Astrocyte of the spinal cord (primary cell): ENCODE results near the gene SUPT7L.

Source experiments
- DNase-seq: peaks from one replicate; pipeline ENCODE4 v3.0.0; 2011; ENCODE audit warnings: low read depth, low spot score
- H3K4me3 ChIP-seq: 2 replicates; pipeline ENCODE4 v1.5.1; 2011; ENCODE audit warnings: low read depth, mild to moderate bottlenecking, low read length, moderate library complexity
- in situ Hi-C: cut with HindIII; loops from 2 replicates; pipeline ENCODE4 v1.10.0; 2017; ENCODE audit warnings: low sequenced_read_pairs
- TF ChIP-seq, protein P1 (sequence below): IDR thresholded peaks from 2 replicates; pipeline ENCODE4 v1.5.1; 2012; ENCODE audit warnings: low read depth, mild to moderate bottlenecking, low read length, inconsistent platforms

Gene SUPT7L

DNA sequence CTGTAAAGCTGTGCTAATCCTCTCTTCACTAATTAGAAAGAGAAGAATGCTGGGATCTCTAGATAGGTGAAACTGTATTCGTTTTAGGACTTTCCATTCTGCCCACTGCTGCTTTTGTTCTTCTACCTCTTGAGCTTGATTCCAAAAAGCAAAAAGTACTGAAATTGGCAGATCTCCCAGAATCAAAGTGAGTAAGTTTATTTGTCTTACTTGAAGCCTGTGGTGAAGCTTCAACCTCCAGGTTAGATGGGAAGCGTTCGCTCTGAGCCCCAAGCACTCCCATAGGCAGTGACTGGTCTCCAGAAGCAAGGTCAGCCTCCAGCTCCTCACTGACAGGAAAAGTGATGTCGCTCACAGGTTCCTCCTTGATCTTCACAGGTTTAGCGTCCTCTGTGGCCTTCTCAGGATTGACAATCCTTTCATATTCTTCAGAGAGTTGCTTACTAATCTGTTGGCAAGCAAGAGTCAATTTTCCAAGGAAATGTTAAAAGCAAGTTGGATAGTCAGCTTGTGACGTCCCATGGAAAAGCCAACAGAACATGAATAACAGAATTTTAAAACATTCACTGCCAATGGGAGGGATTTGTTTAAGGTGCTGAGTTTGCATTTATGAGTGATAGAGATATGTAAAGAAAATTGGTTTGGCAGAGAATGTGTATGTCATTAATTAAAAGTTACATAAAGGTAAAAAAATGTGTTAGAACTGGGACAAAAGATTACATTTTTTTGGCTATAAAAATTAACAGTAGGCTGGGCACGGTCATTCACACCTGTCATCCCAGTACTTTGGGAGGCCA is 8.1 kb downstream of the SUPT7L start:
- TF ChIP-seq, protein P1, sequence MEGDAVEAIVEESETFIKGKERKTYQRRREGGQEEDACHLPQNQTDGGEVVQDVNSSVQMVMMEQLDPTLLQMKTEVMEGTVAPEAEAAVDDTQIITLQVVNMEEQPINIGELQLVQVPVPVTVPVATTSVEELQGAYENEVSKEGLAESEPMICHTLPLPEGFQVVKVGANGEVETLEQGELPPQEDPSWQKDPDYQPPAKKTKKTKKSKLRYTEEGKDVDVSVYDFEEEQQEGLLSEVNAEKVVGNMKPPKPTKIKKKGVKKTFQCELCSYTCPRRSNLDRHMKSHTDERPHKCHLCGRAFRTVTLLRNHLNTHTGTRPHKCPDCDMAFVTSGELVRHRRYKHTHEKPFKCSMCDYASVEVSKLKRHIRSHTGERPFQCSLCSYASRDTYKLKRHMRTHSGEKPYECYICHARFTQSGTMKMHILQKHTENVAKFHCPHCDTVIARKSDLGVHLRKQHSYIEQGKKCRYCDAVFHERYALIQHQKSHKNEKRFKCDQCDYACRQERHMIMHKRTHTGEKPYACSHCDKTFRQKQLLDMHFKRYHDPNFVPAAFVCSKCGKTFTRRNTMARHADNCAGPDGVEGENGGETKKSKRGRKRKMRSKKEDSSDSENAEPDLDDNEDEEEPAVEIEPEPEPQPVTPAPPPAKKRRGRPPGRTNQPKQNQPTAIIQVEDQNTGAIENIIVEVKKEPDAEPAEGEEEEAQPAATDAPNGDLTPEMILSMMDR, result no peak
- DNase-seq, result peak; percentile 93
- in situ Hi-C loops, result no loop called here
- no peak overlapping the region for H3K4me3 ChIP-seq

DNA sequence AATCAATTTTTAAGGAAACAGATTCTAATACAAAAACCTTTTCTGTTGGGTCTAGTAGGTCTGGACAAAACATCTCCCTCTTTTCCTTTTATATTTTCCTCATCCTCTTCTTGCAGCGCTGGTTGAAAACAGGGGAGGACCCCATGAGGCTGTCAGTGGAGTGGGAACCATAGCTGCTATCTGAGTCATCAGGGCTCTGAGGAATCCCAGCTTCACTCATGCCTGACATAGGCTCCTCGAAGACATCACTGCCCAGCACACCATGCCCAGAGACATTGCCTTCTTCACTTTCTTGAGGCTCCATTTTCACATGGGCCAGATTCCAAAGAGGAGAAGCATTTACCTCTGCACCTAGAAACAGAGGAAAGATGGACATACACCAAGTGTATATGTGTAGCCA is 10.0 kb downstream of the SUPT7L start:
- H3K4me3 ChIP-seq, result no peak overlapping the region
- DNase-seq, result peak; percentile 25
- in situ Hi-C loops, result no loop called here
- TF ChIP-seq, protein P1, result no peak

DNA sequence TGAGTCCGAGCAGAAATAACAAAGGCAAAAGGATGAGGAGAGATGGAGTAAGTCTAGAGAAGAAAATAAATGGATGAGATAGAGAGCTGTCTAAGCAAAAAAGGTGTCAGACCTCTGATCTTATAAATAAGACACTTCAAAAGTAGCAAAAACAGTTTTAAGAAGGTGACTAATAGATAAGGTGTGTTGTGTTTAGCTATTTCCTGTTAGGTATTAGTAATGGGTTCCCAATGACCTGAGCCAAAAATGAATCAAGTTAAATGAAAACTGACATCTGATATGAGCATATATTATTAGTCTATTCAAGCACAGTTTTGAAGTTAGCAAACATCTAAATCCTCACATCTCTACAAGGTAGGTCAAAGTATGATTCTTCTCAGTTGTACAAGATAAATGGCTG is 10.6 kb downstream of the SUPT7L start:
- H3K4me3 ChIP-seq, result no peak overlapping the region
- in situ Hi-C loops, result no loop called here
- DNase-seq, result no peak
- TF ChIP-seq, protein P1, result no peak

DNA sequence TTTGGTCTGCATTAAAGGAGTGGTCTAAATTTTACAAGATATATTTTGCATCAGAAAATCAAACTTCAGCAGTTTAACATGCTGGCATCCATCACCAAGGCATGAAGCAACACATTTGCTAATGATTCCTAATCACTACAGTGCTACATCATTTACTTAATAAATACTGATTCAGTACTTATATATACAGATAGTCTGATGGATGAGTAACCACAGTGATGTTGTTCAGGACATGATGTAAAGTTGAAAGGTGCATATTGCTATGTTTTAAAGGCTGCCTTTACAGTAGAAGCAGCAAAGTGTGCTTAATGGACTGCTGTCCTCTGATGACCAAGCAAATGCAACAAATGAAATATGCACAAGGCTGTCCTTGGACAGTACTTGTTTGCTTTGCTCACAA is 11.1 kb downstream of the SUPT7L start:
- no peak for DNase-seq
- in situ Hi-C loops, result no loop called here
- TF ChIP-seq, protein P1, result no peak
- H3K4me3 ChIP-seq, result no peak overlapping the region

DNA sequence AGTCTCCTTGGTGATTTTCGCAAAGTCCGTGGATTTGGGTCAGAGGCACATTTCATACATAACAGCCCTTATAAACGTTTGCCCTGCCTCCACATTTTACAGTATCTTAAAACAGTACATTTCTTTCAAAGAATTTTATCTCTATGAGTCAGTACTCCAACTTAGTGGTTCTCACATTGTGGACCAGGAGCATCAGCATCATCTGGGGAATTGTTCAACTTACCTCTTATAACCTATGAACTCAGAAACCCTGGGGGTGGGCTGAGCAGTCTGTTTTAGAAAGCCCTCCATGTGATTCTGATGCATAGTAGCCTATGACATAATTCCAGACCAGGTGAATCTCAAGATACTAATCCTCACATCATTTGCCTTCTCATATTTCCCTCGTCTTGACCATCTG is 12.4 kb downstream of the SUPT7L start:
- in situ Hi-C loops, result no loop called here
- TF ChIP-seq, protein P1, result no peak
- H3K4me3 ChIP-seq, result no peak overlapping the region
- DNase-seq, result no peak

DNA sequence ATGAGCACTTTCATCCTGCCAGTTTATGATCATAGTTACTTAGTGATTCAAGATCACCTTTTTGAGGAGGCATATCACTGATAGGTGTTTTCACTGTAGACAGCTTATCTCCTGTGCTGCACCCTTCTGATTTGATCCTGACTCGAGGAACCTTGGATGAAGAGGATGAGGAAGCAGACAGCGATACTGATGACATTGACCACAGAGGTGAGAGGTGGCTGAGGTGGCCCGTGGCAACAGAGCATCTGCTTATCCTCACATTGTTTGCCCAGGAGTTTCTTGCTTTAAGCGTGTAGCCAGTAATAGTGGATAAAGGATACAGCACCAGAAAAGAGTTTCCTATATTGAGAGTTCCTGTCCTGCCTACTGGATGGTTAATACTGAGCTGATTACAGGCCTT is 15.7 kb downstream of the SUPT7L start:
- in situ Hi-C loops, result no loop called here
- no peak for DNase-seq

More for the DNA sequence above, 15.7 kb downstream of the SUPT7L start:
- TF ChIP-seq, protein P1, result no peak
- H3K4me3 ChIP-seq, result no peak overlapping the region
